HepG2 (cell line): Measurements from ENCODE around the gene VGF. TPM values are rescaled to one million over a fixed set of nuclear protein-coding genes. Genes with fewer than 3 reads are reported as not detected.

Source experiments
- AGO1 ChIP-seq: fragments of 200-400 bp; formaldehyde crosslinking; IDR thresholded peaks from 2 replicates; pipeline ENCODE4 v1.6.1; 2017; ENCODE audit warnings: mild to moderate bottlenecking, low read depth, low read length, moderate library complexity; ENCODE audit not compliant: poor library complexity, severe bottlenecking
- CENPBD1 ChIP-seq: sonication (generic); formaldehyde crosslinking; IDR thresholded peaks from 2 replicates; pipeline ENCODE4 v1.8.0; 2022; ENCODE audit warnings: missing genetic modification reagents, low read depth, mild to moderate bottlenecking, borderline replicate concordance
- CREM ChIP-seq, 2 experiments: sonication (generic) in 1 of 2; formaldehyde crosslinking in 1 of 2; IDR thresholded peaks; 2 replicates each; pipeline versions ENCODE4 v1.4.0 to v1.6.1; 2016 to 2020; ENCODE audit warnings: antibody characterized with exemption in 1 of 2, mild to moderate bottlenecking in 1 of 2, missing genetic modification reagents in 1 of 2
- JUNB ChIP-seq: sonication (generic); formaldehyde crosslinking; IDR thresholded peaks from 2 replicates; pipeline ENCODE4 v1.8.0; 2022; ENCODE audit warnings: missing genetic modification reagents, mild to moderate bottlenecking, borderline replicate concordance
- MED1 ChIP-seq: sonication (generic); formaldehyde crosslinking; IDR thresholded peaks from 2 replicates; pipeline ENCODE4 v1.4.0; 2020; ENCODE audit warnings: missing genetic modification reagents
- NR0B2 ChIP-seq: sonication (generic); formaldehyde crosslinking; IDR thresholded peaks from 2 replicates; pipeline ENCODE4 v1.4.0; 2020; ENCODE audit warnings: mild to moderate bottlenecking, missing genetic modification reagents
- RBM39 ChIP-seq: fragments of 200-400 bp; formaldehyde crosslinking; IDR thresholded peaks from one replicate; pipeline ENCODE4 v1.6.1; 2018; ENCODE audit warnings: antibody characterized with exemption, mild to moderate bottlenecking, low read depth, low read length; ENCODE audit not compliant: poor library complexity, severe bottlenecking
- SIX1 ChIP-seq: sonication (generic); formaldehyde crosslinking; IDR thresholded peaks from 2 replicates; pipeline ENCODE4 v1.4.0; 2020; ENCODE audit warnings: missing genetic modification reagents, borderline replicate concordance
- ZBTB38 ChIP-seq: sonication (generic); formaldehyde crosslinking; IDR thresholded peaks from 2 replicates; pipeline ENCODE4 v1.5.1; 2020; ENCODE audit warnings: mild to moderate bottlenecking, missing genetic modification reagents
- ZBTB44 ChIP-seq: sonication (generic); formaldehyde crosslinking; IDR thresholded peaks from 2 replicates; pipeline ENCODE4 v1.4.0; 2020; ENCODE audit warnings: missing genetic modification reagents
- ZNF264 ChIP-seq: sonication (generic); formaldehyde crosslinking; IDR thresholded peaks from 2 replicates; pipeline ENCODE4 v1.4.0; 2020; ENCODE audit warnings: missing genetic modification reagents
- ZNF605 ChIP-seq: sonication (generic); formaldehyde crosslinking; IDR thresholded peaks from 2 replicates; pipeline ENCODE4 v1.8.0; 2022; ENCODE audit warnings: mild to moderate bottlenecking, missing genetic modification reagents
- ZNF850 ChIP-seq: sonication (generic); formaldehyde crosslinking; conservative IDR thresholded peaks from 2 replicates; pipeline ENCODE4 v1.9.0; 2021; ENCODE audit warnings: mild to moderate bottlenecking, missing genetic modification reagents
- polyA plus RNA-seq, 8 experiments: library from polyadenylated mRNA; depleted of rRNA in 3 of 8; stranded (reverse) in 7 of 8; unstranded in 1 of 8; fragments of >200 nt; fragmentation: Illumina TruSeq in 4 of 8; extraction: Trizol in 4 of 8; gene quantifications; 2 replicates each; pipeline versions ENCODE4 v1.2.1 to v1.2.3, GENCODE V29; 2011 to 2016; ENCODE audit warnings: low read depth in 4 of 8, missing spikeins in 1 of 8, mixed read lengths in 1 of 8; ENCODE audit not compliant: insufficient read depth in 1 of 8
- total RNA-seq, 5 experiments: library from RNA; depleted of rRNA; stranded (reverse); fragments of >200 nt; fragmentation: Illumina TruSeq; extraction: Trizol; gene quantifications; 2 replicates each; pipeline ENCODE4 v1.2.3, GENCODE V29; 2016; ENCODE audit warnings: low read depth in 1 of 5
- TF ChIP-seq, protein P1 (sequence below): sonication (generic); formaldehyde crosslinking; IDR thresholded peaks from 2 replicates; pipeline ENCODE4 v1.8.0; 2022; ENCODE audit warnings: mild to moderate bottlenecking, missing genetic modification reagents, moderate library complexity
- TF ChIP-seq, protein P2 (sequence below): sonication (generic); formaldehyde crosslinking; IDR thresholded peaks from 2 replicates; pipeline ENCODE4 v1.4.0; 2020; ENCODE audit warnings: missing genetic modification reagents, mild to moderate bottlenecking, borderline replicate concordance
- TF ChIP-seq, protein P3 (sequence below): IDR thresholded peaks from 2 replicates; pipeline ENCODE4 v1.6.1; 2016; ENCODE audit warnings: control low read depth
- TF ChIP-seq, protein P4 (sequence below): sonication (generic); formaldehyde crosslinking; IDR thresholded peaks from 2 replicates; pipeline ENCODE4 v1.5.1; 2020; ENCODE audit warnings: mild to moderate bottlenecking, missing genetic modification reagents

The VGF gene
- total and polyA plus RNA-seq, 2 of the 13 experiments (the other 11 are each of a cell fraction or from before 2014, with no cell fraction given) = 0.12 to 0.46 TPM

GRCh38 chr7:101133621-101134398 is 31.6 kb downstream of the VGF start (continued):
- TF ChIP-seq RBM39 (no peak), MED1 (CRISPR knock-in tag) (peak; percentile 51; the same call in 1 of the 2 replicates), CENPBD1 (CRISPR knock-in tag) (no peak), JUNB (no peak), ZNF605 (CRISPR knock-in tag) (no peak), ZBTB44 (CRISPR knock-in tag) (no peak), ZNF850 (CRISPR knock-in tag) (no peak), ZBTB38 (0 out of 2 replicates have a peak, but pooled peaks have one; percentile 36), NR0B2 (CRISPR knock-in tag) (no peak), ZNF264 (CRISPR knock-in tag) (no peak), AGO1 (peak; percentile 57), SIX1 (CRISPR knock-in tag) (no peak), CREM (IDR thresholded peaks at IDR 0.05) (no peak), CREM (CRISPR knock-in tag; IDR thresholded peaks at IDR 0.05) (no peak)
- TF ChIP-seq, protein P1, sequence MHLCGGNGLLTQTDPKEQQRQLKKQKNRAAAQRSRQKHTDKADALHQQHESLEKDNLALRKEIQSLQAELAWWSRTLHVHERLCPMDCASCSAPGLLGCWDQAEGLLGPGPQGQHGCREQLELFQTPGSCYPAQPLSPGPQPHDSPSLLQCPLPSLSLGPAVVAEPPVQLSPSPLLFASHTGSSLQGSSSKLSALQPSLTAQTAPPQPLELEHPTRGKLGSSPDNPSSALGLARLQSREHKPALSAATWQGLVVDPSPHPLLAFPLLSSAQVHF (CRISPR knock-in tag) = 0 out of 2 replicates have a peak, but pooled peaks have one; percentile 49
- TF ChIP-seq, protein P2, sequence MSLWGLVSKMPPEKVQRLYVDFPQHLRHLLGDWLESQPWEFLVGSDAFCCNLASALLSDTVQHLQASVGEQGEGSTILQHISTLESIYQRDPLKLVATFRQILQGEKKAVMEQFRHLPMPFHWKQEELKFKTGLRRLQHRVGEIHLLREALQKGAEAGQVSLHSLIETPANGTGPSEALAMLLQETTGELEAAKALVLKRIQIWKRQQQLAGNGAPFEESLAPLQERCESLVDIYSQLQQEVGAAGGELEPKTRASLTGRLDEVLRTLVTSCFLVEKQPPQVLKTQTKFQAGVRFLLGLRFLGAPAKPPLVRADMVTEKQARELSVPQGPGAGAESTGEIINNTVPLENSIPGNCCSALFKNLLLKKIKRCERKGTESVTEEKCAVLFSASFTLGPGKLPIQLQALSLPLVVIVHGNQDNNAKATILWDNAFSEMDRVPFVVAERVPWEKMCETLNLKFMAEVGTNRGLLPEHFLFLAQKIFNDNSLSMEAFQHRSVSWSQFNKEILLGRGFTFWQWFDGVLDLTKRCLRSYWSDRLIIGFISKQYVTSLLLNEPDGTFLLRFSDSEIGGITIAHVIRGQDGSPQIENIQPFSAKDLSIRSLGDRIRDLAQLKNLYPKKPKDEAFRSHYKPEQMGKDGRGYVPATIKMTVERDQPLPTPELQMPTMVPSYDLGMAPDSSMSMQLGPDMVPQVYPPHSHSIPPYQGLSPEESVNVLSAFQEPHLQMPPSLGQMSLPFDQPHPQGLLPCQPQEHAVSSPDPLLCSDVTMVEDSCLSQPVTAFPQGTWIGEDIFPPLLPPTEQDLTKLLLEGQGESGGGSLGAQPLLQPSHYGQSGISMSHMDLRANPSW (CRISPR knock-in tag) = 0 out of 2 replicates have a peak, but pooled peaks have one; percentile 52
- TF ChIP-seq, protein P3, sequence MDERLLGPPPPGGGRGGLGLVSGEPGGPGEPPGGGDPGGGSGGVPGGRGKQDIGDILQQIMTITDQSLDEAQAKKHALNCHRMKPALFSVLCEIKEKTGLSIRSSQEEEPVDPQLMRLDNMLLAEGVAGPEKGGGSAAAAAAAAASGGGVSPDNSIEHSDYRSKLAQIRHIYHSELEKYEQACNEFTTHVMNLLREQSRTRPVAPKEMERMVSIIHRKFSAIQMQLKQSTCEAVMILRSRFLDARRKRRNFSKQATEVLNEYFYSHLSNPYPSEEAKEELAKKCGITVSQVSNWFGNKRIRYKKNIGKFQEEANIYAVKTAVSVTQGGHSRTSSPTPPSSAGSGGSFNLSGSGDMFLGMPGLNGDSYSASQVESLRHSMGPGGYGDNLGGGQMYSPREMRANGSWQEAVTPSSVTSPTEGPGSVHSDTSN (CRISPR knock-in tag) = no peak
- TF ChIP-seq, protein P4, sequence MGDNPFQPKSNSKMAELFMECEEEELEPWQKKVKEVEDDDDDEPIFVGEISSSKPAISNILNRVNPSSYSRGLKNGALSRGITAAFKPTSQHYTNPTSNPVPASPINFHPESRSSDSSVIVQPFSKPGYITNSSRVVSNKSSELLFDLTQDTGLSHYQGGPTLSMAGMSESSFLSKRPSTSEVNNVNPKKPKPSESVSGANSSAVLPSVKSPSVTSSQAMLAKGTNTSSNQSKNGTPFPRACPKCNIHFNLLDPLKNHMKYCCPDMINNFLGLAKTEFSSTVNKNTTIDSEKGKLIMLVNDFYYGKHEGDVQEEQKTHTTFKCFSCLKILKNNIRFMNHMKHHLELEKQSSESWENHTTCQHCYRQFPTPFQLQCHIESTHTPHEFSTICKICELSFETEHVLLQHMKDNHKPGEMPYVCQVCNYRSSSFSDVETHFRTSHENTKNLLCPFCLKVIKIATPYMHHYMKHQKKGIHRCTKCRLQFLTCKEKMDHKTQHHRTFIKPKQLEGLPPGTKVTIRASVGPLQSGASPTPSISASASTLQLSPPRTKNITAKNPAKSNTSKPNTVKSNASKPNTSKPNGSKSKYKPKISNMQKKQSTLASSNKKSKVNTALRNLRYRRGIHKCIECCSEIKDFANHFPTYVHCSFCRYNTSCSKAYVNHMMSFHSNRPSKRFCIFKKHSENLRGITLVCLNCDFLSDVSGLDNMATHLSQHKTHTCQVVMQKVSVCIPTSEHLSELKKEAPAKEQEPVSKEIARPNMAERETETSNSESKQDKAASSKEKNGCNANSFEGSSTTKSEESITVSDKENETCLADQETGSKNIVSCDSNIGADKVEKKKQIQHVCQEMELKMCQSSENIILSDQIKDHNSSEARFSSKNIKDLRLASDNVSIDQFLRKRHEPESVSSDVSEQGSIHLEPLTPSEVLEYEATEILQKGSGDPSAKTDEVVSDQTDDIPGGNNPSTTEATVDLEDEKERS (CRISPR knock-in tag) = no peak
